GM21423 (cell line): ENCODE results near the gene SGMS2.
"Not testable (repeated sequence)": the region's sequence is repeated elsewhere in the genome, so short reads cannot be mapped to it uniquely, and the experiment has no call there.

ENCODE experiments used
- ATAC-seq: cut with Tn5 transposase; IDR thresholded peaks from one replicate; pipeline ENCODE4 v1.9.1; 2021; ENCODE audit warnings: mild to moderate bottlenecking, moderate library complexity; ENCODE audit not compliant: unreplicated experiment

SGMS2 gene

GRCh38 chr4:107906458-107907100 is 81.8 kb downstream of the SGMS2 start:
- no peak for ATAC-seq

GRCh38 chr4:107908377-107908776 is 83.6 kb downstream of the SGMS2 start:
- ATAC-seq, result no peak

GRCh38 chr4:107913283-107913899 is 88.7 kb downstream of the SGMS2 start:
- ATAC-seq, result peak; percentile 89

- no peak for ATAC-seq
These were observed 90.5 kb downstream of the SGMS2 start for GRCh38 chr4:107915220-107915619.

DNA sequence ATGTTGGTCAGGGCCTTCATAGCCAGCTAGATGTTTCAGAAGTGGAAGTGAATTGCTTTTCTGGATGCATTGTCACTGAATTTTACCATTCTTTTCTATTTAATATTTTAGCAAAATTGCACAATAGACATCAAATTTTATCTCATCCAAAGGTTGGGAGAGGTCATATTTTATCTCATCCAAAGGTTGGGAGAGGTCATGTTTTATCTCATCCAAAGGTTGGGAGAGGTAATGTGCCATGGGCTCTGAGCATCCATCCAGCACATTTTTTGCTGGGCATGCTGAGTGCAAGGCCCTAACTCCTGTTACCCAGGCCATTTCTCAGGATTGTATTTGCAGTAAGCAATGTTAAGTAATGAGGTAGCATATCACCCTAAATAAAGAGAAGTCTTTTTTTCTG is 91.9 kb downstream of the SGMS2 start:
- no peak for ATAC-seq

- ATAC-seq, result no peak
These were observed 92.8 kb downstream of the SGMS2 start for GRCh38 chr4:107917500-107917899.

DNA sequence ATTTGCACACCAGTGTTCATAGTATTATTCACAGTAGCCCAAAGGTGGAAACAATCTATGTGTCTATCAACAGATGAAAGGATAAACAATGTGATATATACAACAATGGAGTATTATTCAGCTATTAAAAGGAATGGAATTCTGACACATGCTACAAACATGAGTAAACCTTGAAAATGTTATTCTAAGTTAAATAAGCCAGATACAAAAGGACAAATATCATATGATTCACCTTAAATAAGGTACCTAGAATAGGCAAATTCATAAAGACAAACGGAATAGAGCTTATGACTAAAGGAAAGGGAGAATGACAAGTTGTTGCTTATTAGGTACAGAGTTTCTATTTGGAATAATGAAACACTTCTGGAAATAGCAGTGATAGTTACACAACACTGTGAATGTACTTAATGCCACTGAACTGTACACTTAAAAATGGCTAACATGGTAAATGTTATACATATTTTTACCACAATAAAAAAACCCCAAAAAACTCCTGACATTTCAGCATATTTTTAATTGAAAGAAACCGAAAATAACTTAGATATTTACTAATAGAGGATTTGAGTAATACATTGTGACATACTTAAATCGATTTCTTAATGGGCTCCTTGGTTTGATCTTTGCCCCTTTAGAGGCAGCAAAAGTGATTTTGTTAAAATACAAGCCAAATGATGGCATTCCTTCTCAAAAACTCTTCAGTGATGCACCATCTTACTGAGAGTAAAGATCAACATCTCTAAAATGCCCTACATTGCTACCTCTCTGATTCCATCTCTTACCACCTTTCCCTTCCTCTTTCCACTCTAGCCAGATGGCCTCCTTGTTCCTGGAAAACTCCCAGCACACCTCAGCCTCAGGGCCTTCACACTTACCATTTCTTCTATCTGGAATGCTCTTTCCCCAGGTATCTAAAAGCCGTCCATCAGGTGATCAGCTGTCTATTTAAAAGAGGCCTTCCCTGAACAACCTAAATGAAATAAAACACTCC is 98.0 kb downstream of the SGMS2 start:
- ATAC-seq, result no peak

GRCh38 chr4:107925713-107926112 is 101.0 kb downstream of the SGMS2 start:
- not testable (repeated sequence) for ATAC-seq

- ATAC-seq, result not testable (repeated sequence)
These were observed 102.1 kb downstream of the SGMS2 start for GRCh38 chr4:107926875-107927274.

GRCh38 chr4:107930821-107931774 is 106.4 kb downstream of the SGMS2 start, which contains the start of gene CYP2U1:
CYP2U1 (plus strand) TSS chr4:107931549; CDS start chr4:107931644, 95 bp downstream.
- ATAC-seq, result peak; percentile 95

GRCh38 chr4:107931775-107932321 is 107.1 kb downstream of the SGMS2 start:
- ATAC-seq, result peak; percentile 18

- no peak for ATAC-seq
These were observed 110.5 kb downstream of the SGMS2 start for GRCh38 chr4:107935246-107935645.

GRCh38 chr4:107937040-107937439 is 112.3 kb downstream of the SGMS2 start:
- ATAC-seq, result no peak

- ATAC-seq, result no peak
These were observed 114.6 kb downstream of the SGMS2 start for GRCh38 chr4:107939307-107939706.

DNA sequence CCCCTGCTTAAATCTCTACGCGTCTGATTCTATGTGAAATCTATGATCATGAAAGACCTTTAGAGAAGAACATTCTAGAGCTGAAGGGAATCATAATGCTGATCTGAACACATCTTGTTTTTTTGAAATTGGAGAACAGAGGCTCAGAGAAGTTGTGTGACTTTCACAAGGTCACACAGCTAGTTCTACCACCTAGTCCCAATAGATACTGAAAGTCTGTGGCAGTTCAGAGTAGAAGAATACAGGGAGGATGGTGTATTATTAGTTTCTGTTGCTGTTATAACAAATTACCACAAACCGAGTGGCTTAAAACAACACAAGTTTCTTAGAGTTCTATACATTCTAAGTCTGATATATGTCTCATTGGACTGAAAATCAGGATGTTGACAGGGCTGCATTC is 121.1 kb downstream of the SGMS2 start:
- no peak for ATAC-seq

GRCh38 chr4:107950746-107951540 is 126.2 kb downstream of the SGMS2 start:
- ATAC-seq, result no peak

DNA sequence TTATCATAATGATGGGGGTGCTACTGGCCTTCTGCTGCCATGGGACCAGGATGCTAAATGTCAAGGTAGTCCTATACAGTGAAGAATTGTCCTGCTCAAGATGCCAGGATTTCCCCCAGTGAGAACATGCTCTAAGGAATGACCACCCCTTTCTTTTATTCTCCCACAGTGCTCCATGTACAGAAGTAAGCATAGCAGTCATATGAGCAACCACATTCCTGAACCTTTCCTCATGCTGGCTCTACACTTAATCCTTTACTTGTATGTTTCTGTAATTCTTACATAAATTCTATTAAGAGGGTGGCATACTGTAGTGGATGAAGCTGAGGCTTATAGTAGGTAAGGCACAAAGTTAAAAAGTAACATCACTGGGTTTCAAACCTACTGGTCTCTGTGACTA is 126.8 kb downstream of the SGMS2 start:
- no peak for ATAC-seq

GRCh38 chr4:107956011-107956410 is 131.3 kb downstream of the SGMS2 start:
- no peak for ATAC-seq
